GM23248 (cell line): Measurements from ENCODE around the gene ARHGEF25. TPM values are rescaled to one million over a fixed set of nuclear protein-coding genes. Genes with fewer than 3 reads are reported as not detected.
"Not testable (repeated sequence)": the region's sequence is repeated elsewhere in the genome, so short reads cannot be mapped to it uniquely, and the experiment has no call there.

Source experiments
- DNase-seq: peaks from one replicate; pipeline ENCODE4 v3.0.0-alpha.2; 2015
- H2AFZ ChIP-seq: fragments of 200-600 bp; sonication (generic); 2 replicates; pipeline ENCODE4 v1.6.1; 2016; ENCODE audit warnings: antibody characterized with exemption
- H3F3A ChIP-seq: fragments of 200-600 bp; sonication (generic); 2 replicates; pipeline ENCODE4 v1.6.1; 2016; ENCODE audit warnings: mild to moderate bottlenecking, antibody characterized with exemption, mixed run types; ENCODE audit not compliant: insufficient read depth
- H3K27ac ChIP-seq: fragments of 200-600 bp; sonication (generic); 2 replicates; pipeline ENCODE4 v1.5.1; 2016; ENCODE audit warnings: mild to moderate bottlenecking
- H3K27me3 ChIP-seq: fragments of 200-600 bp; sonication (generic); replicated peaks from 2 replicates; pipeline ENCODE4 v1.6.1; 2016; ENCODE audit warnings: mild to moderate bottlenecking; ENCODE audit not compliant: insufficient read depth
- H3K36me3 ChIP-seq: fragments of 200-600 bp; sonication (generic); 2 replicates; pipeline ENCODE4 v1.6.1; 2016; ENCODE audit warnings: low read depth, mild to moderate bottlenecking
- H3K4me1 ChIP-seq: fragments of 200-600 bp; sonication (generic); 2 replicates; pipeline ENCODE4 v1.6.1; 2016; ENCODE audit warnings: mild to moderate bottlenecking; ENCODE audit not compliant: insufficient read depth
- H3K4me2 ChIP-seq: fragments of 200-600 bp; sonication (generic); one replicate; pipeline ENCODE4 v1.6.1; 2016; ENCODE audit warnings: mild to moderate bottlenecking; ENCODE audit not compliant: unreplicated experiment
- H3K4me3 ChIP-seq: fragments of 200-600 bp; sonication (generic); 2 replicates; pipeline ENCODE4 v1.5.1; 2016; ENCODE audit warnings: mild to moderate bottlenecking
- H3K79me2 ChIP-seq: fragments of 200-600 bp; sonication (generic); 2 replicates; pipeline ENCODE4 v1.6.1; 2016; ENCODE audit warnings: mild to moderate bottlenecking; ENCODE audit not compliant: insufficient read depth
- H3K9ac ChIP-seq: fragments of 200-600 bp; sonication (generic); 2 replicates; pipeline ENCODE4 v1.6.1; 2016; ENCODE audit warnings: mild to moderate bottlenecking
- H3K9me2 ChIP-seq: fragments of 200-600 bp; sonication (generic); 2 replicates; pipeline ENCODE4 v1.6.1; 2016; ENCODE audit warnings: mixed run types, mild to moderate bottlenecking, moderate library complexity; ENCODE audit not compliant: insufficient read depth
- H3K9me3 ChIP-seq: fragments of 200-600 bp; sonication (generic); one replicate; pipeline ENCODE4 v1.6.1; 2017; ENCODE audit warnings: low read depth
- H4K20me1 ChIP-seq: fragments of 200-600 bp; sonication (generic); 2 replicates; pipeline ENCODE4 v1.6.0; 2016; ENCODE audit not compliant: insufficient read depth
- EZH2 ChIP-seq: fragments of 200-600 bp; sonication (generic); IDR thresholded peaks from 2 replicates; pipeline ENCODE4 v1.6.1; 2018; ENCODE audit warnings: antibody characterized with exemption, mild to moderate bottlenecking; ENCODE audit not compliant: insufficient read depth, poor library complexity, severe bottlenecking
- EZH2phosphoT487 ChIP-seq: fragments of 200-600 bp; sonication (generic); IDR thresholded peaks from 2 replicates; pipeline ENCODE4 v1.6.1; 2018; ENCODE audit warnings: antibody characterized with exemption, moderate library complexity, mild to moderate bottlenecking, low read depth; ENCODE audit not compliant: insufficient read depth
- WGBS, 2 experiments: methylation state at CpG; one replicate each; pipeline ENCODE4 v1.1.6; 2015 to 2017; ENCODE audit warnings: low lambda C conversion rate in 2 of 2, low coverage in 1 of 2; ENCODE audit errors: missing lambda C conversion rate in 2 of 2; 5-methylcytosine and 5-hydroxymethylcytosine counted together
- in situ Hi-C: fragments of 300-500 bp; cut with MboI; formaldehyde crosslinking; loops from 2 replicates; pipeline ENCODE4 v1.15.0; 2020
- polyA plus RNA-seq: library from polyadenylated mRNA; unstranded; fragments of >200 nt; fragmentation: Nextera tagmentation; extraction: Ambion mirVana; gene quantifications from 2 replicates; pipeline ENCODE4 v1.2.1, GENCODE V29; 2016
- total RNA-seq: library from RNA; depleted of rRNA; stranded (reverse); fragments of >200 nt; shearing (Covaris generic); gene quantifications from 2 replicates; pipeline ENCODE4 v1.2.3, GENCODE V29; 2014

The ARHGEF25 gene
- total and polyA plus RNA-seq, 2 experiments from 2014 or later, result 0.60 to 24.2 TPM

DNA sequence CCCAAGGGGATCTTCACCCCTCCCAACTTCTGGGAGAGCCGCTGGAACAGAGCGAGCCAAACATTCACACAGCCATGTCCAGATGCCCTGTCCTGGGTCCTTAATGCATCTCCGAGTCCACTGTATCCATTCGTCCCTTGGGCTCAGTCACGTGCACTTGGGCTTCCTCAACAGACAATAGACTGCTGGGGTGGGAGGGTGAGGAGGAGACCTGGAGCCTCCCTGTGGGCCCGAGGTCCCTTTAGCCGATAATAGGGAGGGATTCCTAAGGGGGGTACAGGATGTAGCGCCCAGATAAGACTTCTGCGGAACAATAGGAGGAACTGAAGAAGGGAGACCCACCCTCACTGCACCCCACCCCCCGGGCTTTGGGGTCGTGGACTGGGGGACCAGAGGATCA is 6.7 kb downstream of the ARHGEF25 start:
- TF ChIP-seq EZH2phosphoT487, result no peak
- TF ChIP-seq EZH2, result no peak
- no peaks in the 10 kb centered on the region; the same call in 1 of the 2 replicates for H3K36me3 ChIP-seq
- H3K9me2 ChIP-seq, result no peaks in the 10 kb centered on the region
- no peaks in the 10 kb centered on the region for H4K20me1 ChIP-seq
- WGBS, 2 experiments, result 75 to 81% methylated on average over 11 of the region's 11 CpGs
- H3K9ac ChIP-seq, result no peak overlapping the region
- no peak overlapping the region for H3K27ac ChIP-seq
- no peaks in the 10 kb centered on the region for H3K9me3 ChIP-seq
- peaks cover 14% of the 10 kb centered on the region for H3K27me3 ChIP-seq
- no peak overlapping the region for H3K4me2 ChIP-seq
- H3F3A ChIP-seq, result peaks cover 6% of the 10 kb centered on the region; the same call in 1 of the 2 replicates
- H3K4me3 ChIP-seq, result no peak overlapping the region
- H2AFZ ChIP-seq, result no peak overlapping the region
- no peak for DNase-seq
- no peaks in the 10 kb centered on the region for H3K79me2 ChIP-seq
- peaks cover 12% of the 10 kb centered on the region for H3K4me1 ChIP-seq
- in situ Hi-C loops, result no loop called here

DNA sequence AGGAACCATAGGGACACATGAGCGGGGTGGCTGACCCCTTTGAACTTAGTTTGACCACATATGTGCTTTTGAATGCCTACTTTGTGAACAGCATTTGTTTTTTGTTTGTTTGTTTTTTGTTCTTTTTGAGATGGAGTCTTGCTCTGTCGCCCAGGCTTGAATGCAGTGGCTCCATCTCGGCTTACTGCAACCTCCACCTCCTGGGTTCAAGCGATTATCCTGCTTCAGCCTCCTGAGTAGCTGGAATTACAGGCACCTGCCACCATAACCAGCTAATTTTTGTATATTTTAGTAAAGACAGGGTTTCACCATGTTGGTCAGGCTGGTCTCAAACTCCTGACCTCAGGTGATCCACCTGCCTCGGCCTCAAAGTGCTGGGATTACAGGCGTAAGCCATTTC is 7.2 kb downstream of the ARHGEF25 start:
- 90 to 91% methylated on average over 6 of the region's 6 CpGs for WGBS, 2 experiments
- H3K4me2 ChIP-seq, H3K4me3 ChIP-seq, H3K79me2 ChIP-seq, H3K9me3 ChIP-seq, H3K9ac ChIP-seq, H3K36me3 ChIP-seq, H3K9me2 ChIP-seq, H4K20me1 ChIP-seq, H2AFZ ChIP-seq, H3F3A ChIP-seq, DNase-seq, H3K27ac ChIP-seq, in situ Hi-C loops: not testable (repeated sequence)
- Histone ChIP-seq H3K27me3 (peaks cover 14% of the 10 kb centered on the region), H3K4me1 (peaks cover 12% of the 10 kb centered on the region)

DNA sequence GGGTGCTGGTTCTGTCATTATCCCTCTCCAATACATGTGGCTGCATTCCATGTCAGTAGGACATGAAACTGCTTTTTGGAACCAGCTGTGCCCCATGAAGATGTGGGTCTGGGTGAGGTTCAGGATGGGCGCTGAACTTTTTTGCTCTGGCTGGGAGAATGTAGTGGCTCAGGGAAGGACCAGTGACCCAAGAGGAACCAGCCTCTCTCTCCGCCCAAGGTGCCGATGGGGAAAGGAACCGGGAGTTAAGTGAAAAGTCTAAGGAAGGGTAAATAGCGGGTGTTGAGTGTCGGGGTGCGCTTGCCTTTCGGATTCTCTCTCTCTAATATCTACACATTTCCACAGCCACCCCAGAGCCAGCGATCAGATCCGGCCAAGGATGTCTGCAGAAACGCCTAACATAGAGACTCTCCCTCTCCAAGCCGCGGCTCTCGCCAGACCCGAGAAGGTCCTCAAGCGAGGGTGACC is 7.8 kb downstream of the ARHGEF25 start:
- H2AFZ ChIP-seq, result no peak overlapping the region
- TF ChIP-seq EZH2 (no peak), EZH2phosphoT487 (no peak)
- H3F3A ChIP-seq, result peaks cover 6% of the 10 kb centered on the region; the same call in 1 of the 2 replicates
- no peak overlapping the region for H3K4me3 ChIP-seq
- no peak overlapping the region for H3K4me2 ChIP-seq
- H3K27me3 ChIP-seq, result peaks cover 14% of the 10 kb centered on the region
- H3K79me2 ChIP-seq, result no peaks in the 10 kb centered on the region
- DNase-seq, result no peak
- H3K9me2 ChIP-seq, result no peaks in the 10 kb centered on the region
- H3K9me3 ChIP-seq, result no peaks in the 10 kb centered on the region
- H3K4me1 ChIP-seq, result peaks cover 12% of the 10 kb centered on the region
- WGBS, 2 experiments, result 89% methylated on average over 14 to 16 of the region's 16 CpGs
- no peaks in the 10 kb centered on the region; the same call in 1 of the 2 replicates for H3K36me3 ChIP-seq
- no peak overlapping the region for H3K9ac ChIP-seq
- no peaks in the 10 kb centered on the region for H4K20me1 ChIP-seq
- H3K27ac ChIP-seq, result no peak overlapping the region
- in situ Hi-C loops, result no loop called here

DNA sequence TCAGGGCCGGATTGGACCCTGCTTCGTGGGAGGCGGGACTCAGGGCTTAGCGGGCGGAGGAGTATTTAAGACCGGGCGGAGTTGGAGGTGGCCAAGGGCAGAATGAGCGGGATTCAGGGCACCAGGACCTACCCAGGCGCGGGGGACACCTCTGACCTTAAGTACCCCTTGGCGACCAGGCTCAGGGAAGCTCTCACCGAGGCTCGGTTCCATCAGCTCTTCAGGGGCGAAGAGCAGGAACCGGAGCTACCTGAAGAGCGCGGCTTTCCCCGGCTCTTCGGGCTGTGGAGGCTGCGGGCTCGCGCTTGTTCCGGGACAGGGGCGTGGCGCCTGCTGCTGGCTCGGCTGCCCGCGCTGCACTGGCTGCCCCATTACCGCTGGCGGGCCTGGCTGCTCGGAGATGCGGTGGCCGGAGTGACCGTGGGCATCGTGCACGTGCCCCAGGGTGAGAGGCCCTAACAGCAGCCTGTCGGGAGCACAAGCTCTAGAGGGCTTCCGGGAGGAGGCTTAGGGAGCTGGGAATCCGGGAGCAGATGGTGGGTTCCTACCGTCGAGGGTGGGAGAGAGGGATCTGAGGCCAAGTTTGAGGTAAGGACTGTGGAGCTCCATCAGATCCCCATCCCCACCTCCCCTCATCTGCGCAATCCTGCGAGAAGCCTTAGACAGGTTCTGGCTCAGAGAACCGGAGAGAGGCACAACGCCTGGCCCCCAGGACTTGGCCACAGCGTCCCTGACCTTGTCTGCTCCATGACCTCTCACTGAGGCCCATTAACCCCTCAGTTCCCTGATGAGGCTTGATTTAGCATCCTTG is 8.4 kb downstream of the ARHGEF25 start:
- Histone ChIP-seq H3K4me2 (no peak overlapping the region), H3K9me2 (no peaks in the 10 kb centered on the region), H3K27me3 (peaks cover 14% of the 10 kb centered on the region), H3F3A (peaks cover 6% of the 10 kb centered on the region; the same call in 1 of the 2 replicates), H4K20me1 (no peaks in the 10 kb centered on the region), H3K79me2 (no peaks in the 10 kb centered on the region), H3K36me3 (no peaks in the 10 kb centered on the region; the same call in 1 of the 2 replicates), H2AFZ (no peak overlapping the region), H3K4me3 (no peak overlapping the region), H3K4me1 (peaks cover 12% of the 10 kb centered on the region), H3K27ac (no peak overlapping the region), H3K9ac (no peak overlapping the region), H3K9me3 (no peaks in the 10 kb centered on the region)
- no peak for TF ChIP-seq EZH2phosphoT487
- TF ChIP-seq EZH2, result no peak
- DNase-seq, result no peak
- 83 to 87% methylated on average over 40 to 46 of the region's 46 CpGs for WGBS, 2 experiments
- in situ Hi-C loops, result no loop called here
